GM12878 (cell line): Measurements from ENCODE around the gene AATF.

Experiments used
- EP300 ChIP-seq, 2 experiments: fragments of 150-350 bp in 1 of 2; IDR thresholded peaks; 2 replicates each; pipeline ENCODE4 v1.6.1; 2011 to 2012; ENCODE audit warnings: low read depth in 2 of 2, low read length in 2 of 2, borderline replicate concordance in 1 of 2, improper control_type of control experiment in 1 of 2, inconsistent platforms in 1 of 2; ENCODE audit not compliant: control insufficient read depth in 1 of 2
- TF ChIP-seq, protein P1 (sequence below), 3 experiments: IDR thresholded peaks in 2 of 3; conservative IDR thresholded peaks in 1 of 3; 2 replicates each; pipeline ENCODE4 v1.5.1; 2011; ENCODE audit warnings: low read depth in 3 of 3, low read length in 3 of 3, mild to moderate bottlenecking in 3 of 3, control low read depth in 2 of 3, moderate library complexity in 2 of 3, inconsistent platforms in 1 of 3, mixed read lengths in 1 of 3; ENCODE audit not compliant: control insufficient read depth in 2 of 3, insufficient read depth in 1 of 3; ENCODE audit errors: extremely low read depth in 1 of 3

DNA sequence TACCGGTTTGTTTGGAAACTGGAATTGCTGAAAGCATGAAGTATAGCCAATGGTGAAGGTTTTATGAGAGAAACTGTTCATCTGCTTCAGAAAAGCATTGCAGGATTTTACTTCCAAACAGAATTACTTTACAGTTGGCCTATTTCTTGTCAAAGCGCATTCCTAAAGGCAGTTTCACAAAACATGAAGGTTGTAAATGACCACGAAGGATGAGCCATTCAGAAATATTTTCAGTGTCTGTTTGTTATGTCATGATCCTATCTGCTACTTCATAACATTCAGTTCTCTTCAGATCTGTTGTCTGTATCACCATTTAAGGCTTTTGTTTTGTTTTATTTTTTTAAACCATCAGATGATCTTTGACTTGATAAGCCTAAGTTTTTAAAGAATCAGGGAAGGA is 45.7 kb downstream of the AATF start:
- TF ChIP-seq, protein P1, sequence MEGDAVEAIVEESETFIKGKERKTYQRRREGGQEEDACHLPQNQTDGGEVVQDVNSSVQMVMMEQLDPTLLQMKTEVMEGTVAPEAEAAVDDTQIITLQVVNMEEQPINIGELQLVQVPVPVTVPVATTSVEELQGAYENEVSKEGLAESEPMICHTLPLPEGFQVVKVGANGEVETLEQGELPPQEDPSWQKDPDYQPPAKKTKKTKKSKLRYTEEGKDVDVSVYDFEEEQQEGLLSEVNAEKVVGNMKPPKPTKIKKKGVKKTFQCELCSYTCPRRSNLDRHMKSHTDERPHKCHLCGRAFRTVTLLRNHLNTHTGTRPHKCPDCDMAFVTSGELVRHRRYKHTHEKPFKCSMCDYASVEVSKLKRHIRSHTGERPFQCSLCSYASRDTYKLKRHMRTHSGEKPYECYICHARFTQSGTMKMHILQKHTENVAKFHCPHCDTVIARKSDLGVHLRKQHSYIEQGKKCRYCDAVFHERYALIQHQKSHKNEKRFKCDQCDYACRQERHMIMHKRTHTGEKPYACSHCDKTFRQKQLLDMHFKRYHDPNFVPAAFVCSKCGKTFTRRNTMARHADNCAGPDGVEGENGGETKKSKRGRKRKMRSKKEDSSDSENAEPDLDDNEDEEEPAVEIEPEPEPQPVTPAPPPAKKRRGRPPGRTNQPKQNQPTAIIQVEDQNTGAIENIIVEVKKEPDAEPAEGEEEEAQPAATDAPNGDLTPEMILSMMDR (IDR thresholded peaks at IDR 0.05 in 2 of 3, conservative IDR thresholded peaks at IDR 0.05 in 1 of 3; ENCODE audit: control insufficient read depth in 2 of 3, extremely low read depth in 1 of 3, insufficient read depth in 1 of 3, low read depth in 3 of 3, low read length in 3 of 3): no peak
- TF ChIP-seq EP300 (IDR thresholded peaks at IDR 0.05; ENCODE audit: borderline replicate concordance in 1 of 2, control insufficient read depth in 1 of 2, low read depth in 2 of 2, low read length in 2 of 2): no peak
